Astrocyte (in vitro differentiated cells and primary cell): ENCODE results near the gene TTC7B. TPM values are rescaled to one million over a fixed set of nuclear protein-coding genes. Genes with fewer than 3 reads are reported as not detected.

Experiments
- DNase-seq: peaks from one replicate; pipeline ENCODE4 v3.0.0-alpha.2; 2010; ENCODE audit warnings: low read depth
- FAIRE-seq: peaks from 2 replicates; lab custom pipeline; 2011; peaks lifted over from hg19 to GRCh38; lab: Jason Lieb, UNC
- H2AFZ ChIP-seq: 2 replicates; pipeline ENCODE4 v1.6.0; 2012; ENCODE audit warnings: low read depth, low read length, inconsistent platforms
- H3K27ac ChIP-seq: 2 replicates; pipeline ENCODE4 v1.5.1; 2011; ENCODE audit warnings: low read depth, low read length, inconsistent platforms
- H3K27me3 ChIP-seq: 2 replicates; pipeline ENCODE4 v1.6.0; 2011; ENCODE audit warnings: low read length, inconsistent platforms; ENCODE audit not compliant: insufficient read depth
- H3K36me3 ChIP-seq: 2 replicates; pipeline ENCODE4 v1.5.1; 2011; ENCODE audit warnings: low read length, inconsistent platforms; ENCODE audit not compliant: insufficient read depth
- H3K4me1 ChIP-seq: 2 replicates; pipeline ENCODE4 v1.5.1; 2011; ENCODE audit warnings: low read length, inconsistent platforms; ENCODE audit not compliant: insufficient read depth
- H3K4me2 ChIP-seq: 2 replicates; pipeline ENCODE4 v1.6.0; 2012; ENCODE audit warnings: low read length, inconsistent platforms
- H3K4me3 ChIP-seq: 2 replicates; pipeline ENCODE4 v1.5.1; 2011; ENCODE audit warnings: low read depth, mild to moderate bottlenecking, low read length, inconsistent platforms; ENCODE audit not compliant: insufficient read depth
- H3K79me2 ChIP-seq: 2 replicates; pipeline ENCODE4 v1.6.0; 2012; ENCODE audit warnings: mild to moderate bottlenecking, low read length, inconsistent platforms; ENCODE audit not compliant: insufficient read depth
- H3K9ac ChIP-seq: 2 replicates; pipeline ENCODE4 v1.6.0; 2012; ENCODE audit warnings: mild to moderate bottlenecking, low read length, inconsistent platforms
- H3K9me3 ChIP-seq: 2 replicates; pipeline ENCODE4 v1.5.1; 2012; ENCODE audit warnings: low read depth, mild to moderate bottlenecking, low read length, inconsistent platforms; ENCODE audit not compliant: insufficient read depth
- H4K20me1 ChIP-seq: 2 replicates; pipeline ENCODE4 v1.6.0; 2012; ENCODE audit warnings: low read length, inconsistent platforms; ENCODE audit not compliant: insufficient read depth
- H3K27ac Mint-ChIP-seq: one replicate; pipeline ENCODE4 v1.8.0; 2021; ENCODE audit warnings: mild to moderate bottlenecking, mixed read lengths; ENCODE audit not compliant: unreplicated experiment
- H3K27me3 Mint-ChIP-seq: one replicate; pipeline ENCODE4 v1.8.0; 2021; ENCODE audit warnings: low read depth, mixed read lengths; ENCODE audit not compliant: unreplicated experiment
- H3K36me3 Mint-ChIP-seq: one replicate; pipeline ENCODE4 v1.8.0; 2021; ENCODE audit warnings: low read depth, mixed read lengths; ENCODE audit not compliant: unreplicated experiment
- H3K4me1 Mint-ChIP-seq: one replicate; pipeline ENCODE4 v1.8.0; 2021; ENCODE audit warnings: low read depth, mixed read lengths; ENCODE audit not compliant: unreplicated experiment
- H3K4me3 Mint-ChIP-seq: one replicate; pipeline ENCODE4 v1.8.0; 2021; ENCODE audit warnings: mild to moderate bottlenecking, moderate library complexity, mixed read lengths; ENCODE audit not compliant: unreplicated experiment
- H3K9me3 Mint-ChIP-seq: one replicate; pipeline ENCODE4 v1.8.0; 2021; ENCODE audit warnings: mild to moderate bottlenecking, mixed read lengths; ENCODE audit not compliant: unreplicated experiment
- EZH2 ChIP-seq: IDR thresholded peaks from 2 replicates; pipeline ENCODE4 v1.6.1; 2012; ENCODE audit warnings: mild to moderate bottlenecking, low read length, inconsistent platforms; ENCODE audit not compliant: insufficient read depth
- total RNA-seq: library from RNA; stranded (reverse); gene quantifications from 2 replicates; pipeline ENCODE4 v1.2.1, GENCODE V29; 2021
- TF ChIP-seq, protein P1 (sequence below): IDR thresholded peaks from 2 replicates; pipeline ENCODE4 v1.5.1; 2011; ENCODE audit warnings: low read depth, mild to moderate bottlenecking, inconsistent platforms, low read length, moderate library complexity; ENCODE audit not compliant: insufficient read depth

The TTC7B gene
- total RNA-seq, 1 donor from 2014 or later, result 42.1 TPM

- Mint-ChIP-seq H3K9me3 (peaks cover 2% of the 10 kb centered on the region), H3K4me1 (no peaks in the 10 kb centered on the region), H3K27ac (peak overlapping the region; percentile 28), H3K4me3 (no peak overlapping the region), H3K36me3 (peaks cover 21% of the 10 kb centered on the region), H3K27me3 (no peaks in the 10 kb centered on the region)
- Histone ChIP-seq H3K4me3 (no peak overlapping the region), H3K36me3 (no peaks in the 10 kb centered on the region), H4K20me1 (peaks cover 3% of the 10 kb centered on the region), H3K4me2 (peak overlapping the region; percentile 64), H2AFZ (no peak overlapping the region), H3K9me3 (no peaks in the 10 kb centered on the region), H3K27me3 (no peaks in the 10 kb centered on the region), H3K79me2 (no peaks in the 10 kb centered on the region), H3K27ac (no peak overlapping the region), H3K9ac (no peak overlapping the region), H3K4me1 (no peaks in the 10 kb centered on the region)
- no peak for TF ChIP-seq EZH2
- TF ChIP-seq, protein P1, sequence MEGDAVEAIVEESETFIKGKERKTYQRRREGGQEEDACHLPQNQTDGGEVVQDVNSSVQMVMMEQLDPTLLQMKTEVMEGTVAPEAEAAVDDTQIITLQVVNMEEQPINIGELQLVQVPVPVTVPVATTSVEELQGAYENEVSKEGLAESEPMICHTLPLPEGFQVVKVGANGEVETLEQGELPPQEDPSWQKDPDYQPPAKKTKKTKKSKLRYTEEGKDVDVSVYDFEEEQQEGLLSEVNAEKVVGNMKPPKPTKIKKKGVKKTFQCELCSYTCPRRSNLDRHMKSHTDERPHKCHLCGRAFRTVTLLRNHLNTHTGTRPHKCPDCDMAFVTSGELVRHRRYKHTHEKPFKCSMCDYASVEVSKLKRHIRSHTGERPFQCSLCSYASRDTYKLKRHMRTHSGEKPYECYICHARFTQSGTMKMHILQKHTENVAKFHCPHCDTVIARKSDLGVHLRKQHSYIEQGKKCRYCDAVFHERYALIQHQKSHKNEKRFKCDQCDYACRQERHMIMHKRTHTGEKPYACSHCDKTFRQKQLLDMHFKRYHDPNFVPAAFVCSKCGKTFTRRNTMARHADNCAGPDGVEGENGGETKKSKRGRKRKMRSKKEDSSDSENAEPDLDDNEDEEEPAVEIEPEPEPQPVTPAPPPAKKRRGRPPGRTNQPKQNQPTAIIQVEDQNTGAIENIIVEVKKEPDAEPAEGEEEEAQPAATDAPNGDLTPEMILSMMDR, result peak; percentile 6
- DNase-seq (peak; percentile 60), FAIRE-seq (no peak)
These were observed 89.6 kb downstream of the TTC7B start for GRCh38 chr14:90726656-90727055.

- no peak overlapping the region for H3K27ac Mint-ChIP-seq
- Histone ChIP-seq H2AFZ (no peak overlapping the region), H3K27me3 (no peaks in the 10 kb centered on the region), H3K79me2 (no peaks in the 10 kb centered on the region), H3K9me3 (no peaks in the 10 kb centered on the region), H4K20me1 (peaks cover 3% of the 10 kb centered on the region), H3K27ac (no peak overlapping the region), H3K4me3 (no peak overlapping the region), H3K36me3 (no peaks in the 10 kb centered on the region), H3K9ac (no peak overlapping the region), H3K4me2 (no peak overlapping the region), H3K4me1 (peaks cover 3% of the 10 kb centered on the region)
- H3K4me3 Mint-ChIP-seq, result no peak overlapping the region
- H3K36me3 Mint-ChIP-seq, result peaks cover 19% of the 10 kb centered on the region
- peaks cover 2% of the 10 kb centered on the region for H3K9me3 Mint-ChIP-seq
- no peak for TF ChIP-seq EZH2
- TF ChIP-seq, protein P1, result no peak
- H3K4me1 Mint-ChIP-seq, result no peaks in the 10 kb centered on the region
- FAIRE-seq, result no peak
- H3K27me3 Mint-ChIP-seq, result no peaks in the 10 kb centered on the region
- DNase-seq, result no peak
These were observed 91.4 kb downstream of the TTC7B start for GRCh38 chr14:90724866-90725265.

DNA sequence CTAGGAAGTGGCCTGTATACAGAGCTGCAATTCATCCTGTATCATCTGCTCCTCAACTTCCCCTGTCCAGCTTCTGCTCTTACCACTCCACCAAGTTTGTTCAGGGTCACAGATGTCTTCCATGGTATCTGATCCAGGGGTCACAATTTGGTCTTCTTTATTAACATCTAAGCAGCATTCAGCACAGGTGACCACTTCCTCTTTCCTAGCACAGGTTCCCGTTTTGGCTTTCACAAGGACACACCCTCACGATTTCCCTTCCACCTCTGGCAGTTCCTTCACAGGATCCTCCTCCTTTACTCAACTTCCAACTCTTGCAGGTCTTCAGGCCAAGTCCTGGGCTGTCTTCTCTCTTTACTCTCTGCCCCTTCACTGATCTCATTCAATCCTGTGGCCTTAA lies 93.6 kb downstream of the TTC7B start:
- Mint-ChIP-seq H3K27me3 (no peaks in the 10 kb centered on the region), H3K36me3 (peaks cover 18% of the 10 kb centered on the region), H3K4me3 (no peak overlapping the region), H3K9me3 (peaks cover 2% of the 10 kb centered on the region), H3K27ac (no peak overlapping the region), H3K4me1 (peaks cover 10% of the 10 kb centered on the region)
- Histone ChIP-seq H2AFZ (no peak overlapping the region), H3K36me3 (no peaks in the 10 kb centered on the region), H3K4me2 (no peak overlapping the region), H3K4me3 (no peak overlapping the region), H3K4me1 (peaks cover 9% of the 10 kb centered on the region), H3K9ac (no peak overlapping the region), H3K79me2 (no peaks in the 10 kb centered on the region), H3K27me3 (no peaks in the 10 kb centered on the region), H3K27ac (no peak overlapping the region), H4K20me1 (peaks cover 10% of the 10 kb centered on the region), H3K9me3 (no peaks in the 10 kb centered on the region)
- TF ChIP-seq EZH2, result no peak
- TF ChIP-seq, protein P1, result no peak
- DNase-seq, result no peak
- FAIRE-seq, result no peak
